ENCODE data around the gene HCN4.
"Not testable (repeated sequence)": the region's sequence is repeated elsewhere in the genome, so short reads cannot be mapped to it uniquely, and the experiment has no call there.

The HCN4 gene

GRCh38 chr15:73368301-73369136 is at the start of gene HCN4:
HCN4 (minus strand) TSS chr15:73368958; CDS start chr15:73368270, 688 bp downstream.
- CTCF ChIA-PET: no interaction called here
- POLR2A ChIA-PET: interaction anchor here (1.2 kb wide), 1 partner anchor 11 kb away, joined by 3 read pairs; no protein-coding TSS in a partner anchor
- no peak for DNase-seq (ENCODE audit: low read depth, low spot score)
- no peak within 1 kb of the TSS for H3K4me3 ChIP-seq (ENCODE audit: low read depth, low read length)
- no peak for TF ChIP-seq CTCF (IDR thresholded peaks at IDR 0.05; ENCODE audit: insufficient read depth, low read length, missing control alignments)

GRCh38 chr15:73414876-73415275 is 46.1 kb upstream of the HCN4 start:
- ChIA-PET POLR2A (no interaction called here), CTCF (no interaction called here)
- no peak overlapping the region for H3K4me3 ChIP-seq (ENCODE audit: low read depth, low read length)
- no peak for TF ChIP-seq CTCF (IDR thresholded peaks at IDR 0.05; ENCODE audit: insufficient read depth, low read length, missing control alignments)
- no peak for DNase-seq (ENCODE audit: low read depth, low spot score)

- POLR2A ChIA-PET: no interaction called here
- no peak for DNase-seq (ENCODE audit: low read depth, low spot score)
Measured at GRCh38 chr15:73403171-73403570, 34.4 kb upstream of the HCN4 start.

GRCh38 chr15:73400222-73400621 is 31.5 kb upstream of the HCN4 start:
- DNase-seq (ENCODE audit: low read depth, low spot score); POLR2A ChIA-PET; CTCF ChIA-PET; H3K4me3 ChIP-seq (ENCODE audit: low read depth, low read length): not testable (repeated sequence)

More at GRCh38 chr15:73403171-73403570, 34.4 kb upstream of the HCN4 start:
- H3K4me3 ChIP-seq (ENCODE audit: low read depth, low read length): no peak overlapping the region
- no peak for TF ChIP-seq CTCF (IDR thresholded peaks at IDR 0.05; ENCODE audit: insufficient read depth, low read length, missing control alignments)
- CTCF ChIA-PET: no interaction called here

- H3K4me3 ChIP-seq (ENCODE audit: low read depth, low read length): no peak overlapping the region
- DNase-seq (ENCODE audit: low read depth, low spot score): no peak
- CTCF ChIA-PET: no interaction called here
- POLR2A ChIA-PET: no interaction called here
- TF ChIP-seq CTCF (IDR thresholded peaks at IDR 0.05; ENCODE audit: insufficient read depth, low read length, missing control alignments): no peak
Measured at GRCh38 chr15:73398861-73399260, 30.1 kb upstream of the HCN4 start.

GRCh38 chr15:73397461-73397860 is 28.7 kb upstream of the HCN4 start:
- CTCF ChIA-PET: no interaction called here
- no peak for TF ChIP-seq CTCF (IDR thresholded peaks at IDR 0.05; ENCODE audit: insufficient read depth, low read length, missing control alignments)

GRCh38 chr15:73395671-73396070 is 26.9 kb upstream of the HCN4 start:
- TF ChIP-seq CTCF (IDR thresholded peaks at IDR 0.05; ENCODE audit: insufficient read depth, low read length, missing control alignments): no peak
- no peak overlapping the region for H3K4me3 ChIP-seq (ENCODE audit: low read depth, low read length)
- no peak for DNase-seq (ENCODE audit: low read depth, low spot score)
- ChIA-PET CTCF (no interaction called here), POLR2A (no interaction called here)

More at GRCh38 chr15:73397461-73397860, 28.7 kb upstream of the HCN4 start:
- H3K4me3 ChIP-seq (ENCODE audit: low read depth, low read length): no peak overlapping the region
- POLR2A ChIA-PET: no interaction called here
- DNase-seq (ENCODE audit: low read depth, low spot score): no peak

All from AG04449 (cell line).